HepG2 (cell line): ENCODE measurements around the gene BCAS1. TPM values are rescaled to one million over a fixed set of nuclear protein-coding genes. Genes with fewer than 3 reads are reported as not detected.

Experiments
- DNMT1 ChIP-seq: sonication (generic); formaldehyde crosslinking; IDR thresholded peaks from 2 replicates; pipeline ENCODE4 v1.5.1; 2020; ENCODE audit warnings: mild to moderate bottlenecking, missing genetic modification reagents
- FOXJ3 ChIP-seq: sonication (generic); formaldehyde crosslinking; IDR thresholded peaks from 2 replicates; pipeline ENCODE4 v1.4.0; 2020; ENCODE audit warnings: missing genetic modification reagents, mild to moderate bottlenecking, borderline replicate concordance
- NFRKB ChIP-seq: fragments of 450-650 bp; IDR thresholded peaks from 2 replicates; pipeline ENCODE4 v1.6.1; 2017
- SMARCE1 ChIP-seq: fragments of 450-650 bp; IDR thresholded peaks from 2 replicates; pipeline ENCODE4 v1.6.1; 2017; ENCODE audit warnings: borderline replicate concordance
- THYN1 ChIP-seq: sonication (generic); formaldehyde crosslinking; IDR thresholded peaks from 2 replicates; pipeline ENCODE4 v1.8.1; 2023; ENCODE audit warnings: low read depth, mild to moderate bottlenecking, moderate library complexity, missing genetic modification reagents, borderline replicate concordance
- ZNF124 ChIP-seq: sonication (generic); formaldehyde crosslinking; IDR thresholded peaks from 2 replicates; pipeline ENCODE4 v1.4.0; 2020; ENCODE audit warnings: missing genetic modification reagents
- ZNF598 ChIP-seq: sonication (generic); formaldehyde crosslinking; IDR thresholded peaks from 2 replicates; pipeline ENCODE4 v1.5.1; 2020; ENCODE audit warnings: mild to moderate bottlenecking, missing genetic modification reagents, borderline replicate concordance
- ZSCAN9 ChIP-seq: IDR thresholded peaks from 2 replicates; pipeline ENCODE4 v1.6.1; 2016; ENCODE audit warnings: borderline replicate concordance
- polyA plus RNA-seq, 8 experiments: library from polyadenylated mRNA; depleted of rRNA in 3 of 8; stranded (reverse) in 7 of 8; unstranded in 1 of 8; fragments of >200 nt; fragmentation: Illumina TruSeq in 4 of 8; extraction: Trizol in 4 of 8; gene quantifications; 2 replicates each; pipeline versions ENCODE4 v1.2.1 to v1.2.3, GENCODE V29; 2011 to 2016; ENCODE audit warnings: low read depth in 4 of 8, missing spikeins in 1 of 8, mixed read lengths in 1 of 8; ENCODE audit not compliant: insufficient read depth in 1 of 8
- total RNA-seq, 5 experiments: library from RNA; depleted of rRNA; stranded (reverse); fragments of >200 nt; fragmentation: Illumina TruSeq; extraction: Trizol; gene quantifications; 2 replicates each; pipeline ENCODE4 v1.2.3, GENCODE V29; 2016; ENCODE audit warnings: low read depth in 1 of 5
- TF ChIP-seq, protein P1 (sequence below): sonication (generic); formaldehyde crosslinking; IDR thresholded peaks from 2 replicates; pipeline ENCODE4 v1.4.0; 2020; ENCODE audit warnings: missing genetic modification reagents, mild to moderate bottlenecking, borderline replicate concordance
- TF ChIP-seq, protein P2 (sequence below): sonication (generic); formaldehyde crosslinking; IDR thresholded peaks from 2 replicates; pipeline ENCODE4 v1.5.0; 2020; ENCODE audit warnings: missing genetic modification reagents
- TF ChIP-seq, protein P3 (sequence below): sonication (generic); formaldehyde crosslinking; IDR thresholded peaks from 2 replicates; pipeline ENCODE4 v1.4.0; 2020; ENCODE audit warnings: missing genetic modification reagents, borderline replicate concordance
- TF ChIP-seq, protein P4 (sequence below): sonication (generic); formaldehyde crosslinking; IDR thresholded peaks from 2 replicates; pipeline ENCODE4 v1.4.0; 2020; ENCODE audit warnings: mild to moderate bottlenecking, missing genetic modification reagents
- TF ChIP-seq, protein P5 (sequence below): sonication (generic); formaldehyde crosslinking; IDR thresholded peaks from 2 replicates; pipeline ENCODE4 v1.8.1; 2023; ENCODE audit warnings: mild to moderate bottlenecking, missing genetic modification reagents, borderline replicate concordance
- TF ChIP-seq, protein P6 (sequence below): sonication (generic); formaldehyde crosslinking; IDR thresholded peaks from 2 replicates; pipeline ENCODE4 v1.8.0; 2022; ENCODE audit warnings: mild to moderate bottlenecking, missing genetic modification reagents, moderate library complexity

BCAS1 gene
- total and polyA plus RNA-seq, 2 of the 13 experiments (the other 11 are each of a cell fraction or from before 2014, with no cell fraction given): 0.55 to 0.91 TPM

DNA sequence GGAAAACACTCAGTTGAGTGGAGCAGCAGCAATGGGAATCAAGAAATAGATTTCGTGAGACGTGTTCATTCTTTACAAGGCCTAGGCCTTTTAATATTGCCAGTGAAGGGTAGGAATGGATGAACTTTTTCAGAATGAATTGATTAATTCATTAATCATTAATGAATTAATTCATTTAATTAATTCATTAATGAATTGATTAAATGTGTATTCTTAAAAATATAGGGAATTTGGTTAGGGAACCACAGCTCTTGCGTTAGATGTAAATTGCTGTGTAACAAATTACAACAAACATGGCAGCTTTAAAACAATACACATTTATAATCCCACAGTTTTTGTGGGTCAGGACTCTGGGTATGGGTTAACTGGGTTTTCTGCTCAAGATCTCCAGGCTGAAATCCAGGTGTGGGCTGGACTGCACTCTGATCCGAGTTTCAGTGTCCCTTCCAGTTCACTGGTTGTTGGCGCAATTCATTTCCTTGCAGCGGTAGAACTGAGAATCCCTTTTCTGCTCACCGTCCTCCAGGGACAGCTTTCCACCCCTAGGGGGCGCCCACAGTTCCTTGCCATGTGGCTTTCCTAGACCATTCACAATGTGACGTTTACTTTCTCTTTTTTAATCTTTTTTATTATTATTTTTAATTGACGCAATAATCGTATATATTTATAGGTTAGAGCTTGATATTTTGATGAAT, 32.8 kb upstream of the BCAS1 start (continued):
- TF ChIP-seq FOXJ3 (CRISPR knock-in tag) (no peak; the same call in 1 of the 2 replicates), THYN1 (CRISPR knock-in tag) (no peak), SMARCE1 (no peak), NFRKB (no peak), ZNF124 (CRISPR knock-in tag) (no peak), DNMT1 (CRISPR knock-in tag) (no peak), ZNF598 (CRISPR knock-in tag) (no peak), ZSCAN9 (no peak; the same call in 1 of the 2 replicates)
- TF ChIP-seq, protein P1, sequence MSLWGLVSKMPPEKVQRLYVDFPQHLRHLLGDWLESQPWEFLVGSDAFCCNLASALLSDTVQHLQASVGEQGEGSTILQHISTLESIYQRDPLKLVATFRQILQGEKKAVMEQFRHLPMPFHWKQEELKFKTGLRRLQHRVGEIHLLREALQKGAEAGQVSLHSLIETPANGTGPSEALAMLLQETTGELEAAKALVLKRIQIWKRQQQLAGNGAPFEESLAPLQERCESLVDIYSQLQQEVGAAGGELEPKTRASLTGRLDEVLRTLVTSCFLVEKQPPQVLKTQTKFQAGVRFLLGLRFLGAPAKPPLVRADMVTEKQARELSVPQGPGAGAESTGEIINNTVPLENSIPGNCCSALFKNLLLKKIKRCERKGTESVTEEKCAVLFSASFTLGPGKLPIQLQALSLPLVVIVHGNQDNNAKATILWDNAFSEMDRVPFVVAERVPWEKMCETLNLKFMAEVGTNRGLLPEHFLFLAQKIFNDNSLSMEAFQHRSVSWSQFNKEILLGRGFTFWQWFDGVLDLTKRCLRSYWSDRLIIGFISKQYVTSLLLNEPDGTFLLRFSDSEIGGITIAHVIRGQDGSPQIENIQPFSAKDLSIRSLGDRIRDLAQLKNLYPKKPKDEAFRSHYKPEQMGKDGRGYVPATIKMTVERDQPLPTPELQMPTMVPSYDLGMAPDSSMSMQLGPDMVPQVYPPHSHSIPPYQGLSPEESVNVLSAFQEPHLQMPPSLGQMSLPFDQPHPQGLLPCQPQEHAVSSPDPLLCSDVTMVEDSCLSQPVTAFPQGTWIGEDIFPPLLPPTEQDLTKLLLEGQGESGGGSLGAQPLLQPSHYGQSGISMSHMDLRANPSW (CRISPR knock-in tag): peak; percentile 19; the same call in 1 of the 2 replicates
- TF ChIP-seq, protein P2, sequence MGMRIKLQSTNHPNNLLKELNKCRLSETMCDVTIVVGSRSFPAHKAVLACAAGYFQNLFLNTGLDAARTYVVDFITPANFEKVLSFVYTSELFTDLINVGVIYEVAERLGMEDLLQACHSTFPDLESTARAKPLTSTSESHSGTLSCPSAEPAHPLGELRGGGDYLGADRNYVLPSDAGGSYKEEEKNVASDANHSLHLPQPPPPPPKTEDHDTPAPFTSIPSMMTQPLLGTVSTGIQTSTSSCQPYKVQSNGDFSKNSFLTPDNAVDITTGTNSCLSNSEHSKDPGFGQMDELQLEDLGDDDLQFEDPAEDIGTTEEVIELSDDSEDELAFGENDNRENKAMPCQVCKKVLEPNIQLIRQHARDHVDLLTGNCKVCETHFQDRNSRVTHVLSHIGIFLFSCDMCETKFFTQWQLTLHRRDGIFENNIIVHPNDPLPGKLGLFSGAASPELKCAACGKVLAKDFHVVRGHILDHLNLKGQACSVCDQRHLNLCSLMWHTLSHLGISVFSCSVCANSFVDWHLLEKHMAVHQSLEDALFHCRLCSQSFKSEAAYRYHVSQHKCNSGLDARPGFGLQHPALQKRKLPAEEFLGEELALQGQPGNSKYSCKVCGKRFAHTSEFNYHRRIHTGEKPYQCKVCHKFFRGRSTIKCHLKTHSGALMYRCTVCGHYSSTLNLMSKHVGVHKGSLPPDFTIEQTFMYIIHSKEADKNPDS (CRISPR knock-in tag): no peak
- TF ChIP-seq, protein P3, sequence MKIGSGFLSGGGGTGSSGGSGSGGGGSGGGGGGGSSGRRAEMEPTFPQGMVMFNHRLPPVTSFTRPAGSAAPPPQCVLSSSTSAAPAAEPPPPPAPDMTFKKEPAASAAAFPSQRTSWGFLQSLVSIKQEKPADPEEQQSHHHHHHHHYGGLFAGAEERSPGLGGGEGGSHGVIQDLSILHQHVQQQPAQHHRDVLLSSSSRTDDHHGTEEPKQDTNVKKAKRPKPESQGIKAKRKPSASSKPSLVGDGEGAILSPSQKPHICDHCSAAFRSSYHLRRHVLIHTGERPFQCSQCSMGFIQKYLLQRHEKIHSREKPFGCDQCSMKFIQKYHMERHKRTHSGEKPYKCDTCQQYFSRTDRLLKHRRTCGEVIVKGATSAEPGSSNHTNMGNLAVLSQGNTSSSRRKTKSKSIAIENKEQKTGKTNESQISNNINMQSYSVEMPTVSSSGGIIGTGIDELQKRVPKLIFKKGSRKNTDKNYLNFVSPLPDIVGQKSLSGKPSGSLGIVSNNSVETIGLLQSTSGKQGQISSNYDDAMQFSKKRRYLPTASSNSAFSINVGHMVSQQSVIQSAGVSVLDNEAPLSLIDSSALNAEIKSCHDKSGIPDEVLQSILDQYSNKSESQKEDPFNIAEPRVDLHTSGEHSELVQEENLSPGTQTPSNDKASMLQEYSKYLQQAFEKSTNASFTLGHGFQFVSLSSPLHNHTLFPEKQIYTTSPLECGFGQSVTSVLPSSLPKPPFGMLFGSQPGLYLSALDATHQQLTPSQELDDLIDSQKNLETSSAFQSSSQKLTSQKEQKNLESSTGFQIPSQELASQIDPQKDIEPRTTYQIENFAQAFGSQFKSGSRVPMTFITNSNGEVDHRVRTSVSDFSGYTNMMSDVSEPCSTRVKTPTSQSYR (CRISPR knock-in tag): peak; percentile 38; the same call in 1 of the 2 replicates
- TF ChIP-seq, protein P4, sequence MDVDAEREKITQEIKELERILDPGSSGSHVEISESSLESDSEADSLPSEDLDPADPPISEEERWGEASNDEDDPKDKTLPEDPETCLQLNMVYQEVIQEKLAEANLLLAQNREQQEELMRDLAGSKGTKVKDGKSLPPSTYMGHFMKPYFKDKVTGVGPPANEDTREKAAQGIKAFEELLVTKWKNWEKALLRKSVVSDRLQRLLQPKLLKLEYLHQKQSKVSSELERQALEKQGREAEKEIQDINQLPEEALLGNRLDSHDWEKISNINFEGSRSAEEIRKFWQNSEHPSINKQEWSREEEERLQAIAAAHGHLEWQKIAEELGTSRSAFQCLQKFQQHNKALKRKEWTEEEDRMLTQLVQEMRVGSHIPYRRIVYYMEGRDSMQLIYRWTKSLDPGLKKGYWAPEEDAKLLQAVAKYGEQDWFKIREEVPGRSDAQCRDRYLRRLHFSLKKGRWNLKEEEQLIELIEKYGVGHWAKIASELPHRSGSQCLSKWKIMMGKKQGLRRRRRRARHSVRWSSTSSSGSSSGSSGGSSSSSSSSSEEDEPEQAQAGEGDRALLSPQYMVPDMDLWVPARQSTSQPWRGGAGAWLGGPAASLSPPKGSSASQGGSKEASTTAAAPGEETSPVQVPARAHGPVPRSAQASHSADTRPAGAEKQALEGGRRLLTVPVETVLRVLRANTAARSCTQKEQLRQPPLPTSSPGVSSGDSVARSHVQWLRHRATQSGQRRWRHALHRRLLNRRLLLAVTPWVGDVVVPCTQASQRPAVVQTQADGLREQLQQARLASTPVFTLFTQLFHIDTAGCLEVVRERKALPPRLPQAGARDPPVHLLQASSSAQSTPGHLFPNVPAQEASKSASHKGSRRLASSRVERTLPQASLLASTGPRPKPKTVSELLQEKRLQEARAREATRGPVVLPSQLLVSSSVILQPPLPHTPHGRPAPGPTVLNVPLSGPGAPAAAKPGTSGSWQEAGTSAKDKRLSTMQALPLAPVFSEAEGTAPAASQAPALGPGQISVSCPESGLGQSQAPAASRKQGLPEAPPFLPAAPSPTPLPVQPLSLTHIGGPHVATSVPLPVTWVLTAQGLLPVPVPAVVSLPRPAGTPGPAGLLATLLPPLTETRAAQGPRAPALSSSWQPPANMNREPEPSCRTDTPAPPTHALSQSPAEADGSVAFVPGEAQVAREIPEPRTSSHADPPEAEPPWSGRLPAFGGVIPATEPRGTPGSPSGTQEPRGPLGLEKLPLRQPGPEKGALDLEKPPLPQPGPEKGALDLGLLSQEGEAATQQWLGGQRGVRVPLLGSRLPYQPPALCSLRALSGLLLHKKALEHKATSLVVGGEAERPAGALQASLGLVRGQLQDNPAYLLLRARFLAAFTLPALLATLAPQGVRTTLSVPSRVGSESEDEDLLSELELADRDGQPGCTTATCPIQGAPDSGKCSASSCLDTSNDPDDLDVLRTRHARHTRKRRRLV (CRISPR knock-in tag): peak; percentile 26; the same call in 1 of the 2 replicates
- TF ChIP-seq, protein P5, sequence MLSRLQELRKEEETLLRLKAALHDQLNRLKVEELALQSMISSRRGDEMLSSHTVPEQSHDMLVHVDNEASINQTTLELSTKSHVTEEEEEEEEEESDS (CRISPR knock-in tag): peak; percentile 57; the same call in 1 of the 2 replicates
- TF ChIP-seq, protein P6, sequence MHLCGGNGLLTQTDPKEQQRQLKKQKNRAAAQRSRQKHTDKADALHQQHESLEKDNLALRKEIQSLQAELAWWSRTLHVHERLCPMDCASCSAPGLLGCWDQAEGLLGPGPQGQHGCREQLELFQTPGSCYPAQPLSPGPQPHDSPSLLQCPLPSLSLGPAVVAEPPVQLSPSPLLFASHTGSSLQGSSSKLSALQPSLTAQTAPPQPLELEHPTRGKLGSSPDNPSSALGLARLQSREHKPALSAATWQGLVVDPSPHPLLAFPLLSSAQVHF (CRISPR knock-in tag): no peak
